Vagina (tissue), 2 donors: ENCODE results near the gene RAPGEF6.

Experiments
- CTCF ChIP-seq, 3 experiments: fragments of 450-650 bp in 2 of 3; fragments of 200-600 bp in 1 of 3; sonication (generic) in 1 of 3; IDR thresholded peaks; one replicate each; pipeline ENCODE4 v1.5.1; 2017 to 2019; ENCODE audit warnings: antibody characterized with exemption in 3 of 3, mild to moderate bottlenecking in 2 of 3, moderate library complexity in 2 of 3
- POLR2AphosphoS5 ChIP-seq, 2 donors: sonication (generic); formaldehyde crosslinking; IDR thresholded peaks; one replicate each; pipeline ENCODE4 v1.9.0; 2017; ENCODE audit warnings: antibody characterized with exemption in 2 of 2, mild to moderate bottlenecking in 2 of 2, low read depth in 1 of 2; ENCODE audit not compliant: insufficient read depth in 1 of 2

DNA sequence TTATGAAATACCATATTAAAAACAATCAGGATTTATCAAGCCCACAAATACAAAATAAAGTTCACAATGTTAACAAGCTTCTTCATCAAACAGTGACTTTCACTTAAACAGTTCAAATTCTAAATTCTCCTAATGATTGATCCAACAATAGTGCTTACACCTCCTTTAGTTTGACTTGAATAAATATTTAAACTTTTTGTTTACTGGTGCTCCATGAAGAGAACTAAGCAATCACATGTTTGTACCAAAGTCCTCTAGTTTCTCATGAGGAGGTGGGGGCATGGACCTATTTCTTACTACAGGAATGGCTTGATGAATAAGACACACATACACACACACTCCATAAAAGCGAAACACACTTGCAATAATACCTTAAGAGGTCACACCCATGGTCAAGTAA, 95.8 kb downstream of the RAPGEF6 start:
- no peak for TF ChIP-seq CTCF (IDR thresholded peaks at IDR 0.05)
- TF ChIP-seq POLR2AphosphoS5 (IDR thresholded peaks at IDR 0.05; ENCODE audit: insufficient read depth in 1 of 2, low read depth in 1 of 2), result no peak
